Activated naive CD8-positive, alpha-beta T cell treated with anti-CD3 and anti-CD28 coated beads, Interleukin-2, amount 10 ng/mL, durations not matched to agents 7 days and 5 days (primary cell): ENCODE measurements around the gene CHPF2. TPM values are rescaled to one million over a fixed set of nuclear protein-coding genes. Genes with fewer than 3 reads are reported as not detected.
A peak's percentile ranks its signal among the peaks of the same experiment; 100 is the strongest.

Experiments used
- ATAC-seq: fragments of 150-1000 bp; cut with Tn5 transposase; one replicate; pipeline ENCODE4 v1.10.0; 2021; ENCODE audit warnings: low read depth, moderate library complexity
- POLR2A ChIA-PET: fragments of 350-600 bp; sonication (Branson Sonifier 250); formaldehyde crosslinking; loops from one replicate; lab custom pipeline; 2021; ENCODE audit warnings: antibody characterized with exemption; lab: Charles Lee
- DNase-seq: peaks from one replicate; pipeline ENCODE4 v3.0.0; 2021
- H3K27ac Mint-ChIP-seq: one replicate; pipeline ENCODE4 v1.8.0; 2022; ENCODE audit warnings: mild to moderate bottlenecking, mixed read lengths
- H3K27me3 Mint-ChIP-seq: one replicate; pipeline ENCODE4 v1.8.0; 2022; ENCODE audit warnings: mild to moderate bottlenecking, moderate library complexity, mixed read lengths
- H3K36me3 Mint-ChIP-seq: one replicate; pipeline ENCODE4 v1.8.0; 2021; ENCODE audit warnings: mild to moderate bottlenecking, mixed read lengths
- H3K4me1 Mint-ChIP-seq: one replicate; pipeline ENCODE4 v1.8.0; 2021; ENCODE audit warnings: mixed read lengths
- H3K4me3 Mint-ChIP-seq: one replicate; pipeline ENCODE4 v1.8.0; 2022; ENCODE audit warnings: mild to moderate bottlenecking, moderate library complexity, mixed read lengths
- H3K9me3 Mint-ChIP-seq: one replicate; pipeline ENCODE4 v1.8.0; 2021; ENCODE audit warnings: mixed read lengths
- total RNA-seq, 2 experiments: library from RNA; stranded (reverse); gene quantifications; one replicate each; pipeline ENCODE4 v1.2.3, GENCODE V29; 2021

Gene CHPF2
- total RNA-seq, 2 experiments from 2014 or later: 44.3 to 48.4 TPM

DNA sequence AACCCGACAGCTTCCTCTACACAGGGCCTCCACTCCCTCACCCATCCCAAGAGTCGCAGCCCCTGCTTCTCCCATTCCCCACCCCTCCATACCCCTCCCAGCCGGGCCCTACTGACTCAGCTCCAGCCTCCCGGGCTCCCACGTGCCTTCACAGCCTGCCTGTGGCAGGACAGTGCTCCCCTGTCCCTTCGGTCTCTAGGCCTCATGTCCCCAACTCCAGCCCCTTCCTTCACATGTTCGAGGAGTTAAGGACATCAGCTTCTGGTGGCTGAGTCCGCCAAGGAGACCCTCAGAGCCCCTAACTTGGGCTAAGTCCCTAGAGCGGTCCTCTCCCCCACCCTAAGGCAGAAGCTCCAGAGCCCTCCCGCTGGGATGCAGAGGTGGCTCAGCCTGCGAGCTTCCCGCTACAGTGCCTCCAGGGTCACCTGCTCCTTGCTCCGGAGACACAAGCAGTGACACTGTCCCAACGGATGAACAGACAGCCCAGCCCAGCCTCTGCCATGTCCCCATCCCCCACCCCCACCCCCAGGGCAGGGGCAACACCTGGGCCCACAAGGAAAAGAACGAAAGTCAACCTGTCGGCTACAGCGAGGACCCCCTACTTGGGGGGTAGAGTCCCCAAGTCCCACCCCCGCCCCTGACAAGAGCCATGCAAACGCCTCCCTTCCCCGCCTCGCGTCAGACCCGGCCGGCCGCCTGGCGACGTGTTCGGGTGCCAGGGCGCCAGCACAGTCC lies 15.5 kb downstream of the CHPF2 start:
- H3K4me3 Mint-ChIP-seq: peak overlapping the region; percentile 25
- H3K36me3 Mint-ChIP-seq: no peaks in the 10 kb centered on the region
- DNase-seq (no peak), ATAC-seq (no peak)
- peaks cover 28% of the 10 kb centered on the region for H3K4me1 Mint-ChIP-seq
- POLR2A ChIA-PET: interaction anchor here (0.8 to 1.5 kb wide), 2 partner anchors 13 to 15 kb away, joined by 3 to 5 read pairs; no protein-coding TSS in a partner anchor
- H3K9me3 Mint-ChIP-seq: no peaks in the 10 kb centered on the region
- H3K27me3 Mint-ChIP-seq: peaks cover 58% of the 10 kb centered on the region
- no peak overlapping the region for H3K27ac Mint-ChIP-seq

DNA sequence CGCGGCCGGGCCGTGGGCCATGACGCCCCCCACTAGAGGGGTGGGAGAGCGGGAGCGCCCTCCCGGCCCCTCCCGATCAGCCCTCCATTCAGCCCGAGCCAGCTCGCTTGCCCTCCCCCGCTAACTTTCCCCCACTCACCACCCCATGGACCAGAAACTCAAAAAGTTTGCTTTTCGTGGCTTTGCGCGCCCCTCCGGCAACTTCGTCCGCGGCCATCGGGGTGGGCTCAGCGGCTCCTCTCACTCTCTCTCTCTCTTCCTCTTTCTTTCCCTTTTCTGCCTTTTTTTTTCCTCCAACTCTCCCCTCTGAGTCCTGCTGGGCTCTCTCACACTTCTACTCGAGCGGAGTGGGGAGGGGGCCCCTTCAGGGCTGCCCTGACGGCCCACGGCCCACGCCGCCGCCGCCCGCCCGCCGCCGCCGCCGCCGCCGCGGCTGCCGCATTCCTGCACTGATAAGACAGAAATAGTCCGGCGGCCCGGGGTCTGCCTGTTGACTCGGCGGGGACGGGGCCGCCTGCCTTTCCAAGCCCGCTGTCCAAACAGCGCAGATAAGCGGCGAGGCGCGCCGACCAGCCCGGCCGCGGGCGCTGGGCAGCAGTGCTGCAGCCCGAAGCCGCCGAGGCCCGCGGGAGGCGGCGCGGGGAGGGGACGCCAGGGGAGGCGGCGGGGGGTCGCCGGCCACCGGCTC lies 16.2 kb downstream of the CHPF2 start, which contains the start of gene SMARCD3:
Gene SMARCD3, minus strand, starts transcription at position 349 of the 688 bp plus-strand sequence. Its CDS starts 132 bp downstream, at position 217.
- POLR2A ChIA-PET: no interaction called here
- peak within 1 kb of the TSS; percentile 74 for H3K4me3 Mint-ChIP-seq
- peak; percentile 49 for DNase-seq
- H3K27ac Mint-ChIP-seq: no peak within 1 kb of the TSS
- H3K9me3 Mint-ChIP-seq: no peaks in the 10 kb centered on the region
- no peaks in the 10 kb centered on the region for H3K36me3 Mint-ChIP-seq
- ATAC-seq: no peak
- H3K27me3 Mint-ChIP-seq: peaks cover 62% of the 10 kb centered on the region
- peaks cover 23% of the 10 kb centered on the region for H3K4me1 Mint-ChIP-seq

DNA sequence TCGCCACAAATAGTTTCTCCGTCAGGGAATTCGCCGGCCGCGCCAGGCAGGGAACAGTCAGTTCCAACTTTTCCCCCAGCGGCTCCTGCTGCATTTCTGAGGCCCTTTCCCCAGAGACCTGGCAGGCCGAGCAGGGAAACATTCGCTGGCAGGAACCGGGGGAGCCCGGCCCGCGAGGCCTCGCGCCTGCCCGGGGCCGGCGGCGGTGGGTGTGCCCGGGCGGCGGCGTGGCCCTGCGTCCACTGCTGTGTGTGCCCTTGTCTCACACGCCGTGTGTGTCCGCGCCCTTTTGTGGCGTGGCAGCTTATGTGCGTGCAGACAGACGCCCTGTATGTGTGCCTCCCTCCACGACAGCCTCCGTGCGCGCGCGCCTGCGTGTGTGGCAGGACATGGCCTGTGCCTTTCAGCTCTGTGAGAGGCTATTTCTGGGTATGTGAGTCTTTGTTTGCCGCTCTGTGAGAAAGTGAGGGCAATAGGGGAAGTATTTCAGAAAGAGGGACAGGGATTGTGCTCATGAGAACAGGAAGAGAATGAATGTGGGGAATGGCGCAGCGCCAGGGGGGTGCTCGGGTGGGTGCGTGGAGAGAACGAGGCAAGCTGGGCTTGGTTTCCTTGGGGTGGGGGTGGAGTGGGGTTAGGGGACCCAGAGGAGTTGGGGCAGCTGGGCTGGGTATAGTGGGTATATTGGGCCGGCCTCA lies 16.9 kb downstream of the CHPF2 start:
- H3K27ac Mint-ChIP-seq: no peak overlapping the region
- POLR2A ChIA-PET: no interaction called here

DNA sequence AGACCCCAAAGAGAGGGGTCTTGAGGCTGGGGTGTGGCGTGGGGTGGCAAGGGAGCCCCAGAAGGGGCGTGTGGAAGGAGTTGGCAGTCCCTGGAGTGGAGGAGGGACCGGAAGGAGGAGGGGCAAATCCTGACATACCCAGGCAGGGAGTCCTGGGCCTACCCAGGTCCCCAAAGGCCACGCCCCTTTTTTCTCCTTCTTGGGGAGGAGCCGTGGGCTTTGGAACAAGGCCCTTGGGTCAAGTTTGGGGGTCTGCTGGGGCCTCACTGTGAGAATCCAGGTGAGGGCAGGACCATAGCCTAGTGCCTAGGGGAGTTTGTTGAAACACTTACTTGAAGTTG lies 17.4 kb downstream of the CHPF2 start:
- Mint-ChIP-seq H3K4me3 (peak overlapping the region; percentile 8), H3K27ac (no peak overlapping the region), H3K27me3 (peaks cover 65% of the 10 kb centered on the region), H3K4me1 (peaks cover 13% of the 10 kb centered on the region), H3K9me3 (no peaks in the 10 kb centered on the region), H3K36me3 (no peaks in the 10 kb centered on the region)
- DNase-seq (no peak), ATAC-seq (no peak)
- POLR2A ChIA-PET: interaction anchor here (0.6 kb wide), 1 partner anchor 28 kb away, joined by 3 read pairs; no protein-coding TSS in a partner anchor

More for the DNA sequence above, 16.9 kb downstream of the CHPF2 start:
- Mint-ChIP-seq H3K36me3 (no peaks in the 10 kb centered on the region), H3K4me3 (peak overlapping the region; percentile 44), H3K9me3 (no peaks in the 10 kb centered on the region), H3K27me3 (peaks cover 67% of the 10 kb centered on the region), H3K4me1 (peaks cover 17% of the 10 kb centered on the region)
- ATAC-seq (no peak), DNase-seq (peak; percentile 52)

DNA sequence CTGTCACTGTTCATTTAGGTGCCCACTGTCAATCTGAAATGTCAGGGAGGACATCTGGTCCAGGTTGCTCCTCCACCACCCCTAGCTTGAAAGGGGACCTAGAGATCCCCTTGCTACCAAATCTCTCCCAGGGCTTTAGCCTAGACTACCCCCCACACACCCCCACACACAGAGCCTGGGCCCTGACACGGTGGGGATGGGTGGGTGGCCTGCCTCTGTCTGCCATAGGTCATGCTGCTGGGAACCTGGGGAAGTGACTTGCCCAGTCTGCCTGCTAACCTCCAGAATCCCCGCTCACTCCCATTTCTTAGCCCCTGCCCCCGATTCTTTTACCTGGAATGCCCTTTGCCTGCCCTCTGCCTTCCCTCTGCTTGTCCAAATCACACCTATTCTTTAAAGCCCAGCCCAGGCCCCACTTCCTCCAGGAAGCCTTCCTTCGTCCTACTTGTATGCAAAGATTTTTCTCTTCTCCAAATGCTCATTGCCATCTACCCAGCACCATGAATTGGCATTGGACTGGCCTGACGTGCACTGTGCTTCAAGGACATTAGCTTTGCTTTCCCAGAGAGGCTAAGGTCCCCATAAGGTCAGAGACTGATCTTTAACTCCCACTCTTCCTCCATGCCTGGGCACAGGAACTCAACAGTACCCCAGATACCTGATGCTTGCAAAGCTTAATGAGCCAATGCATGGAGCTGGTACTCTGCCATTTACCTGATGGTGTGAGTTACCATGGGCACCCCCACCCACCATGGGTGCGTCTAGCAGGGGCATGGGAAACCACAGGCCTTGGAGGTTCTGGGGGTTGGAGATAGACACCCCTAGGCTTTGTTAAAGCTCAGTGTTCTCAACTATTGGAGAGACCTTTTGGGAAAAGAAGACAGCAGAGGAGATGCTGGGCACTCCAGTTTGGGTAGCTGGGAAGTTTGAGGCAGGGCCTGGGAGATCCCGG lies 18.2 kb downstream of the CHPF2 start:
- POLR2A ChIA-PET: interaction anchor here (0.6 kb wide), 1 partner anchor 27 kb away, joined by 3 read pairs; no protein-coding TSS in a partner anchor
- peaks cover 62% of the 10 kb centered on the region for H3K27me3 Mint-ChIP-seq
- no peak overlapping the region for H3K27ac Mint-ChIP-seq
- H3K4me1 Mint-ChIP-seq: peaks cover 10% of the 10 kb centered on the region
- peak overlapping the region; percentile 22 for H3K4me3 Mint-ChIP-seq
- no peak for ATAC-seq
- H3K36me3 Mint-ChIP-seq: no peaks in the 10 kb centered on the region
- H3K9me3 Mint-ChIP-seq: no peaks in the 10 kb centered on the region
- no peak for DNase-seq

DNA sequence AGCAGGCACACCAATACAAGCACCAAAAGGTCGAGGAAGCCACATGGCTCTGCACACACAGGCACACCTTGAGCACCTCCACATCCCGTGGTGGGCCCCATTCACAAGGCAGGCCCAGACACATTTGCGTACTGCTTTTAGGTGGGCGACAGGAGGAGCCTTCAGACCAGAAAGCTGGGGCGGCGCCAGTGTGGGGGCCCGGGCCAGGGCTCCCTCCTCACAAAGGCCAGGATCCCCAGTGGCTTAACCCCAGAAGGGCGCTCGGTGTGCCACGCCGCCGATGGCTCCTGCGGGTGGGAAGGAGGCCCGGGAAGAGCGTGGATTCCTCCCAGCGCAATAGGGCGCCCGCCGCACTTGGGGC lies 19.0 kb downstream of the CHPF2 start:
- no peak overlapping the region for H3K27ac Mint-ChIP-seq
- POLR2A ChIA-PET: no interaction called here

DNA sequence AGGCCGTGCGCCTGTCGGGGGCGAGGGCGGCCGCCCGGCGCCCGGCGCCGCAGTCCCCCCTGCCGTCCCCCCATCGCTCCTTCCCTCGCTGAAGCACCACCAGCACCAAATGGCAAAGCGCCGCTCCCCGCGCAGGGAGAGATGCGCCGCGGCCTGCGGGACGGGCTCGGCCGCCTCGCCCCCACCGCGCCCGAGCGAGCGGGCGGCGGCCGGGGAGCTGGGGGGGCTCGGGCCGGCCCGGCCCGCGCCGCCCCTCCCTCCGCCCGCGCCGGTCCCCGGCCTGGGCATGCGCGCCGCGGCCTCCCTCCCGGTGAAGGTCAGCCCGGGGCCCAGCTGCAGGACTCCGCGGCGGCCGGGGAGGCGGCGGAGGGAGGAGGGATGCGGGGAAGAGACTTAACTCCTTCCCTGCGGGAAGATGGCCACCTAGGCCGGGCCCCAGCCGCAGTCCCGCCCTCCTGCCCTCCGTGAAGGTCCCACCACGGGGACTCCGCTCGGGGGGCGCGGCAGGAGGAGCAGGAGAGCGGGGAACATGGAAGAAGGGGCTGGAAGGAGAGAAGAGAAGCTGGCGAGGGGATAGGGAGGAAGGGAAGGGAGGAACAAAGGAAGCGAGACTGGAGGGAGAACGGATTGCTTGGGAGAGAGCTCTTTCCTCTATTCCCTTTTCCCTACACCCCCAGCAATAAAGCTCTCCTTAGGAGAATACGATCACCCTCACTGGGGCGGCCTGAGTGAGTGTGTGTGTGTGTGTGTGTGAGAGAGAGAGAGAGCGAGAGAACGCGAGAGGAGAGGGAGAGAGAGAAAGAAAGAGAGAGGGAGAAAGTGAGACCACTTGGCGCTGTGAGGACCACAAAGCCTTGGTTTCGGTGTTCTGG lies 19.6 kb downstream of the CHPF2 start:
- Mint-ChIP-seq H3K36me3 (no peaks in the 10 kb centered on the region), H3K4me1 (peaks cover 9% of the 10 kb centered on the region), H3K27ac (no peak overlapping the region), H3K4me3 (peak overlapping the region; percentile 25), H3K27me3 (peaks cover 58% of the 10 kb centered on the region), H3K9me3 (no peaks in the 10 kb centered on the region)
- POLR2A ChIA-PET: no interaction called here
- no peak for DNase-seq
- ATAC-seq: peak; percentile 25

More for the DNA sequence above, 19.0 kb downstream of the CHPF2 start:
- H3K4me1 Mint-ChIP-seq: peaks cover 9% of the 10 kb centered on the region
- H3K4me3 Mint-ChIP-seq: peak overlapping the region; percentile 22
- ATAC-seq: peak; percentile 2
- H3K9me3 Mint-ChIP-seq: no peaks in the 10 kb centered on the region
- no peaks in the 10 kb centered on the region for H3K36me3 Mint-ChIP-seq
- no peak for DNase-seq
- H3K27me3 Mint-ChIP-seq: peaks cover 59% of the 10 kb centered on the region

DNA sequence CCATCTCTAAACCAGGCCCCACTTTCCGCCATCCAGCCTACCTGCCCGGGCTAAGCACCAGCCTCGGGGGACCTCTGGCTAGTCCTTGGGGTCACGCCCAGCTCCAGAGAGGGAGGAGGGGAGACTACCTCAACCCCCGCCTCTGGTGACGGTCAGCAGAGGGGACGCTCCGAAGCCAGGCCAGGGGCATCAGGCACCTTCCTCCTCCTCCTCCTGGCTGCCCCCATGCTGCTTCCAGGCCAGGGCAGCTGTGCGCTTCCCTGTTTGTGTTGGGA lies 20.2 kb downstream of the CHPF2 start:
- Mint-ChIP-seq H3K36me3 (no peaks in the 10 kb centered on the region), H3K4me1 (peaks cover 9% of the 10 kb centered on the region), H3K27me3 (peaks cover 53% of the 10 kb centered on the region), H3K27ac (no peak overlapping the region), H3K4me3 (no peak overlapping the region), H3K9me3 (no peaks in the 10 kb centered on the region)
- POLR2A ChIA-PET: no interaction called here
- ATAC-seq (no peak), DNase-seq (no peak)

DNA sequence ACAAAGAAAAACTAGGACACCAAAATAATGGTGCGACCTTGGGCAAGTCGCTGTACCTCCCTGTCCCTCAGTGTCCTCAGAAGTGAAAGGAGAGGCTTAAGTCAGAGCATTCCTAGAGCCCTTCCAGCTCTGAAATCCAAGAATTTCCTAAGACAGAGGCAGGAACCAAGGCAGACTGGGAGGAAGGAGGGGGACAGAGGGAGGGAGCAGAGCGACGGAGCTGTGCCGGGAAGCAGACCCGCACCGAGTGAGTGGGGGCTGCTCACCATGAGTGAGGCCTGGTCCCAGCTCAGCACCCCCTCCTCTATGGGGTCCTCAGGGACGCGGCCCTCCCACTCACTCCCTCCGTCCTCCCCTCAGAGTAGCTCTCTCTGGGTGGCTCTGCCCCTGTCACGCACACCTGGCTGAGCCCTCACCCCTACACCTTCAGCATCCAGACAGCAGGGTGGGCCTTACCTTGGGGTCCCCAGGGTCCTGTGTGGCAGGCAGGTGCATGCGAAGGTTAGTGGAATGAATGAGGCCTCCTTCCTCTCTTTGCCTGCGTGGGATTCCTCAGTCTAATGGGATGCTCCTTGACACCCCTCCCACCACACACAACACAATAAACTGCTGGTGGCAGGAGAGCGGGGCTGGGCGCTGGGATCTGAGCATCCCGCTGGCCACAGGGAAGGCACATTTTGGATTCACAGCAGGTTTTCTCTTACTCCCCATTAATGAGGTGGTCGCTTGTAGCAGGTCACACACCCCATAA lies 20.9 kb downstream of the CHPF2 start:
- H3K27ac Mint-ChIP-seq: no peak overlapping the region
- H3K9me3 Mint-ChIP-seq: no peaks in the 10 kb centered on the region
- POLR2A ChIA-PET: no interaction called here
- no peak overlapping the region for H3K4me3 Mint-ChIP-seq
- peaks cover 51% of the 10 kb centered on the region for H3K27me3 Mint-ChIP-seq
- ATAC-seq (no peak), DNase-seq (no peak)
- peaks cover 7% of the 10 kb centered on the region for H3K4me1 Mint-ChIP-seq
- H3K36me3 Mint-ChIP-seq: no peaks in the 10 kb centered on the region

DNA sequence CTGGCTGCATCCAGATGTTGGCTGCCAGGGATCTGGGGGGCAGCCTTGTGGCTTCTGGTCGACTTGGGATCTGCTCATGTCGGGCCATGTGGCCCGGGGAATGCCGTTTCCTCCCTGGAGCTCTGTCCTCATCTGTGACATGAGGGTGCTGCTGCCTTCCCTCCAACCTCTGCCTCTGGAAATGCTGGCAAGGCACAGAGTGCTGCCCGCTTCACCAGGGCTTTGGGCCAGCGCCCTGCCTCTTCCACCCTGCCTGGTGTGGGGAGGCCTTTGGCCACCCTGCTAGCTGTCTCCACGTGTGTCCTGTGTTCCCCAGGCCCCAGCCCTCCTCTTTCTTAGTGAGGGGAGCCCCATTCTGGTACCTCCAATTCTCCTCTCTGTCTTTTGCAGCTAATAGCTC lies 22.0 kb downstream of the CHPF2 start:
- POLR2A ChIA-PET: no interaction called here
- peaks cover 3% of the 10 kb centered on the region for H3K4me1 Mint-ChIP-seq
- H3K27me3 Mint-ChIP-seq: peaks cover 45% of the 10 kb centered on the region
- ATAC-seq: no peak
- H3K27ac Mint-ChIP-seq: no peak overlapping the region
- H3K4me3 Mint-ChIP-seq: no peak overlapping the region
- H3K9me3 Mint-ChIP-seq: no peaks in the 10 kb centered on the region
- DNase-seq: no peak
- no peaks in the 10 kb centered on the region for H3K36me3 Mint-ChIP-seq

DNA sequence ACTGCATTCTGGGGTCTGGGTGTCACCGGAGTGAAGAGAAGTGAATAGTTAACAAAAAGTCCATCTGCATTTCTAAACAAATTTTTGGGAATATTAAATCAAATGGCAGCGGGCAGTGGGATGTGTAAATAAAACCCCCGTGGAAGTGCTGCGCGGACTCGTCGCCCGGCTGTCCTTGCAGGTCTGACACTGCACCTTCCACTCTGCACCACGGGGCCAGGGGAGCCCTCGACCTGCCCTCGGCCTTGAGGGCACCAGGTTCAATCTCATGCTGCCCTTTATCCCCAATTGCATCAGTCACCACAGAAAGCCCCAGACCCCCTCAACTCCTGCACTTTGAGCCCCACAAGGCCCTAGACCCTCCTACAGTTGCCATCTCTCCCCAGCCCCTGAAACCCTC lies 22.6 kb downstream of the CHPF2 start:
- Mint-ChIP-seq H3K27me3 (peaks cover 41% of the 10 kb centered on the region), H3K4me3 (no peak overlapping the region)
- ATAC-seq: no peak

More for the DNA sequence above, 22.6 kb downstream of the CHPF2 start:
- DNase-seq: no peak
- H3K36me3 Mint-ChIP-seq: no peaks in the 10 kb centered on the region
- POLR2A ChIA-PET: no interaction called here
- H3K4me1 Mint-ChIP-seq: peaks cover 2% of the 10 kb centered on the region
- no peak overlapping the region for H3K27ac Mint-ChIP-seq
- no peaks in the 10 kb centered on the region for H3K9me3 Mint-ChIP-seq
